HG03103 (cell line): ENCODE measurements around the gene FIBP.

Experiments
- ATAC-seq: cut with Tn5 transposase; IDR thresholded peaks from one replicate; pipeline ENCODE4 v1.9.1; 2021; ENCODE audit warnings: low read depth; ENCODE audit not compliant: unreplicated experiment

The FIBP gene

DNA sequence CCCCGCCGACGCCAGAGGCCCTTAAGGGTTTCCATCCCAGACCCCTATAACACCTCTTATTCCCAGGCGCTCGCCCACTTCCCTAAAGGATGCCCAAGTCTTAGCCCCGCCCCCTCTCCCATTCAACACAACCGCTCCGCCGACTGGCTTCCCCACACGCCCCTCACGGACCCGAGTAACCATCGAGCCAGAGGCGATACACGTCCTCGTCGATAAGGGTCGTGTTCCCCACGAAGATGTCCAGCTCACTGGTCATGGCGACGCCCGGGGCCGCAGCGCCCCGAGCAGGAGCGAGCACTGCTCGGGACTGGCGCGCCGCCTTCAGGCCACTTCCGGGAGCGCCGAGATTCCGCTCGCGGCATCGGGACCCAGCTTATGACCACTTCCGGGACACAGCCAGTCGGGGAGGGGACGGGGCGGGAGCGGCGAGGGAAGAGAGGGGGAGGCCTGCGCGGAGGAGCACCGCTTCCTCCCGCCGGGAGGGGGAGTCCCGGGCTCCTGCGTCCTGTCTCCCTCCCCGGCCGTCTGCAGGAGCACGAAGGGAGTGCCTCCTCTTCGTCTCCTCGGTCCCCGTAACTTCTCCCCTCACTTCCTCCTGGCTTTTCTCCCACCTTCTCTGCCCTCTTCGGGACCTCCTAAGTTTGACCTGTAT lies at the start of gene FIBP:
Gene FIBP, minus strand, starts transcription at position 309 of the 652 bp plus-strand sequence. Its CDS starts 53 bp downstream, at position 256.
- peak; percentile 43 for ATAC-seq

DNA sequence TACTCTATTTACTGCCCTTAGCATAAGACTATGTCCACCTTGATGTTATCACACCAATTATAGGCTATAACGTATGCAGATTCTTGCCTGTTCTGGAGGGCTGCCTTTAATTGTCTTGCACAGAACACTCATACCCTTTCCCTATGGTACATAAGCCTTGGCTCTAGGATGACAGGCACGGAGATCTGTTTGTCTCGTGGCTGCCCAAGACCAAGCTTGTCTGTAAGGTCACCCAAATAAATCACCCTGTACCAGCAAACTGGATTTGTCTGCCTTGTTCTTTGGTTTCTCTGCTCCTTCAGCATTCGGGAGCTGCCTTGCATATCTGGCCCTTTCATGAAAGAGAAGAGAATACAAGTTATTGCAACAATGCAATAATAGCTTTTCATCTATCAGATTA lies 49.5 kb upstream of the FIBP start:
- ATAC-seq, result no peak

DNA sequence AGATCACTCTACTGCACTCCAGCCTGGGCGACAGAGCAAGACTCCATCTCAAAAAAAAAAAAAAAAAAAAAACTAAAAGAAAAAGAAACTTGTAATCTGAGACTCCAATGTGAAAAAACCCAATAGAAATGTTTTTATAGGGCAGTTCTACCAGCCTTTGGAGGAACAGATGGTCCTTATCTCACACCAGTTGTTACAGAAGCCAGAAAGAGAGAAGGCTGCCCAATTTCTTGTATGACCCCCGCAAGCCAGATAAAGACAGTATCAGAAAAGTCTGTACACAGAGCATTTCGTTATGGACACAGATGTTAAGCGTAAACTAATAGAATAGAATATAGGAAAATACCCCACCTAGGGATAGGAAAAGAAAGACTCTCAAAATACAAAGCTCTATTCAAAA lies 45.7 kb upstream of the FIBP start:
- no peak for ATAC-seq

DNA sequence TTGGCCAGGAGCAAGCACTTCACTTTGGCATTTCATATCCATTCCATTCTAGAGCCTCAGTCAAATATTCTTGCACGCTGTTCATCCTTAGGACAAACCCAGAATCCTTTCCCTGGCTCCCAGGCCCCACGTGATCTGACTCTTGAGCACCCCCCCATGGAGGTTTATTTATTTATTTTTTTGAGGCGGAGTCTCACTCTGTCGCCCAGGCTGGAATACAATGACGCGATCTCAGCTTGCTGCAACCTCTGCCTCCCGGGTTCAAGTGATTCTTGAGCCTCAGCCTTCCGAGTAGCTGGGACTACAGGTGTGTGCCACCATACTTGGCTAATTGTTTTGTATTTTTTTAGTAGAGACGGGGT lies 44.3 kb upstream of the FIBP start:
- ATAC-seq, result no peak

- no peak for ATAC-seq
These were observed 43.7 kb upstream of the FIBP start for GRCh38 chr11:65931773-65932557.

DNA sequence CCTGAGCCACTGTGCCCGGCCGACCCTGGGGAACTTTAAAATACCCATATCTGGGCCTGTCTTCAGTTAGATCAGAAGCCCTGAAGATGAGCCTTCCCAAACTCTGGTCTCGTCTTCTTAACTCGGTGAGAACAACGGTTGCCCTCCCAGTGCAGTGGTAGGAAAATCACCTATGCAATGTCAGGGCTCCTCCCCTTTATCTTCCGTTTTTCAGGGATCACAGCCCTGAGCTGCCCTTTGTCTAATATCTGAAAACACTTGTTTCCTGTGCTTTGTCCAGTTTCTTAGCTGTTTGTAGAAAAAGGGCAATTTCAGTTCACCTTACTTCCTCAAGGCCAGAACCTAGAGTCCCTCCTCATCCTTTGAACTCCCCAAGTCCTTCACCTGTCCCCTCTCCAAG lies 40.4 kb upstream of the FIBP start:
- ATAC-seq, result no peak

DNA sequence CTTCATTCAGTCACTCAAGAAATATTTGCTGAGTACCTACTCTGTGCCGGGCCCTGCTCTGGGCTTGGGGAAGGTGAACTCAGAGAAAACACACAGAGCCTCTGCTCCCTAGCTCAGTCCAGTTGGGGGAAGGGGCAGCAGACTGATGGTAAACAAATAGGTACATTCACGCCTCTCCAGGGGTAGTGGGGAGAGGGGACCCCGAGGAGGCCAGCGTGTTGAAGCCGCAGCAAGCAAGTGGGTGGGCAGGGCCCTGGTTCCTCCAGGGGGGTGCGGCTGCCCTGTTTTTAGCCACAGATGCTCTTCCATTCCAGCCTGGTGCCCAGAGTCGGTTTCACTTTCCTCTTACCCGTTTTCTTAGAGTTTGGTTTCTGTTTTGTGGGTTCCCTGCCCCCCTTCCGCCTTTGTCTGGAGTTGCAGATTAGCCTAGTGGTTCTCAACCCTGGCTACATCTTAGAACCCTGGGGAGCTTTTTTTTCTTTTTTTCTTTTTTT lies 39.7 kb upstream of the FIBP start:
- ATAC-seq, result no peak

DNA sequence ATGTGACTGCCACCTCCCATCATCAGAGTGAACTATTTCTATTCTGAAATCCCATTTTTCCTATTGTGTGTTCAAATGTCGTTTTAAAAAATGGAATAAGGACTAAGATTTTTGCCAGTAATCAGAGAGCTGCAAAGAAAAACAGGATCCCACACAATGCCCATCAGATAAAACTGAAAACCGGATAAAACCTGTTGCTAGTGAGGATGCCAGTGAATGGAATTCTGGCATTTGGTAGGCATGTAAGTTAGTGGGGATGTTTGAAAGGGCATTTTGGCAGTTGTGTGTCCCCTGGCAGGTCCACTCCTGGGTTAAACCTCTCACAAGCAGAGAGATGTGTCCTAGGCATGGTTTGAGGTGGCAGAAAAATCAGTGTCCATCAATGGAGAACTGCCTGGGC lies 37.1 kb upstream of the FIBP start:
- no peak for ATAC-seq

- ATAC-seq, result no peak
These were observed 34.3 kb upstream of the FIBP start for GRCh38 chr11:65922565-65922964.

DNA sequence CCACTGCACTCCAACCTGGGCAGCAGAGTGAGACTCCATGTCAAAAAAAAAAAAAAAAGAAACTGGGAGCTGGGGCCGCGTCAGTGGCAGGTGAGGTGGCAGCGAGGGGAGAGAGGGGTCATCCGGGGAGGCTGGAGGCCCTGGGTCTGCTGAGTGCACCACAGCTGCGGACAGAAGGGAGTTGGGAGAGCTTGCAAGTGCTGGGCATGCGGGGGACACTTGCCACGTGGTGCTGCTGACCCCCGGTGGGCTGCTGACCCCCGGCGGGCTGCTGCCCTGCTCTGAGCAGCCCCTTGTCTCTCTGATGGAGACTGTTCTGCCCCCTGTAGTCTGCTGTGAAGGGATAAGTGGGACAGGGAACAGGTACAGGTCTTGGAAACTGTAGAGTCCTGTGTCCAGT lies 33.6 kb upstream of the FIBP start:
- no peak for ATAC-seq

- no peak for ATAC-seq
These were observed 32.8 kb upstream of the FIBP start for GRCh38 chr11:65921033-65921555.

DNA sequence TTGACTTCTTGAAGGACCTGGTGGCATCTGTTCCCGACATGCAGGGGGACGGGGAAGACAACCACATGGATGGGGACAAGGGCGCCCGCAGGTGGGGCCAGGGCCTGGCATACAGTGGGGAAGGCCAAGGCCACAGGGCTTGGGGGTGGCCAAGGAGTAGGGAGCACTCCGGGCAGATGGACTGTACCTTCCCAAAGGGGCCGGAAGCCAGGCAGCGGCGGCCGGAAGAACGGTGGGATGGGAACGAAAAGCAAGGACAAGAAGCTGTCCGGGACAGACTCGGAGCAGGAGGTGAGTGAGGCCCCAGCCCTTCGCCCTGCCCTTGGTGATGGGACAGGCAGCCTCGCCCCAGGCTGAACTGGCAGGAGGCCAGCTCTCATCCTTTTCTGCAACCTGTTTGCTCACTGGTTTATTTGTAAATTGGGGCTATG lies 32.1 kb upstream of the FIBP start:
- ATAC-seq, result no peak

DNA sequence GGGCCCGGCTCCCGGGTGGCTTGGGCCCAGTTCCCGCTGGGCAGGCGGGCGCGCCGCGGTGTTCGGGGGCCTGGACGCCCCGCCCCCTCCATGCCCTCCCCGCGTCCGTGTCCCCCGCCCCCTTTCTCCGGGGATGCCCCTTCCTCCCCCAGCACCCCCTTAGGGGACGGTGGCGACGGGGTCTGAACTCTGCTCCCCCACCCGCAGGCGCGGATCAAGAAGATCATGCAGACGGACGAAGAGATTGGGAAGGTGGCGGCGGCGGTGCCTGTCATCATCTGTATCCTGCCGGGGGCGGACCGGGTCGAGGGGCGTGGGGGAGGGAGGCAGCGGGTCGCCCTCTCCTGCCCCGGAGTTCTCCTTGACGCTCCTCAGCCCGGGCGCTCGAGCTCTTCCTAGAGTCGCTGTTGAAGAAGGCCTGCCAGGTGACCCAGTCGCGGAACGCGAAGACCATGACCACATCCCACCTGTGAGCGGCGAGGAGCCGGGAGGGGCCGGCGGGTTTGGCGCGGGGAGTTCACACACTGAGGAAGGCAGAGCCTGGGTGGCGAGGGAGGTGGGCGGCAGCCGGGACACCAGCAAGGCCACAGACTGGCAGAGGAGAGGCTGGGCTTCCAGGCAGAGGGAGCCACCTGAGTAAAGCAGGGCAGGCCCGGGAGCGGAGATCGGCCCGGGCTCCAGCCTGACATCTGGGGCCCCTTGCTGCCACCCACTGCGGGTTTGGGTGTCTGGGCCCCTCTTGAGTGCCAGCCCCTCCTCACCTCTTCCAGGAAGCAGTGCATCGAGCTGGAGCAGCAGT lies 31.5 kb upstream of the FIBP start:
- peak; percentile 23 for ATAC-seq

- peak; percentile 80 for ATAC-seq
These were observed 30.9 kb upstream of the FIBP start, which contains the start of gene DRAP1 for GRCh38 chr11:65919141-65919572. Gene DRAP1, plus strand, starts transcription at chr11:65919426. Its CDS starts 76 bp downstream, at chr11:65919502.

DNA sequence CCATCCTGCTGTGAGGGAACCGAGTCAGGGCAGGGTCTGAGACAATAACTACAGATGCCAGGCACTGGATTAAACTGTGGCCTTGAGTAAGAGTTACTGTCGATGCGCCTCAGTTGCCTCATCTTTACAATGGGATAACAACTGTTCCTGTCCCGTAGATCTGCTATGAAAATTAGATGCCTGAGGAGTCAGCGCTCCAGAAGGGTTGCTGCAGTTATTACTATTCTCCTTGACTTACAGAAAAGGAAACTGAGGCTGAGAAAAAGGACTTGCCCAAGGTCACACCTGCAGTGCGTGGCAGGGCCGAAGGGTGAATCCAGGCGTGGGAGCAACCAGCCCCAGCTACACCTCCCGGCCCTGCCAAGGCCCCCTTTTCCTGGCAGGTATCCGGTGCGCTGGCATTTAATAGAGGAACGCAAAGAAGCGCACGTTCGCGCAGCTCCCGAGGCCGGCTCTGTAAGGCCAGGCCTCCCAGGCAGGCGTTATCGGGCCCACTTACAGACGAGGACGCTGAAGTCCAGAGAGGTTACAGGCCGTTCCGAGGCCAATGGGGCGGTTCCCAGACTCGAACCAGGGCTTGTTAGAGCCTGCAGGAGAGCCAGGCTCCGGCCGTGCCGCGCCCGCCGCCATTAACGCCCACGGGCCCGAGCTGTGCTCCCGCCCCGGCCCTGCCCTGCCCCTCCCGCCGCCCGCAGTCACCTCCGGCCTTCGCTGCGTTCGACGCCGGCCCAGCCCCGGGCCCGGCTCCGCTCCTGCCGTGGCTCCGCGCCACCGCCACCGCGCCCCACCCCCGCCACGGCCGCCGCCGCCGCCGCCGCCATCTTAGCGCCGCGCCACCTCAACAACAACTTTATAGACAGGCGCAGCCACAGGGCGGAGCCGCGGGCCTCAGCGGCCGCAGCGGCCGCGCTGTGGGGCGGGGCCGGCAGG lies 30.2 kb upstream of the FIBP start, which contains the start of gene C11orf68:
Gene C11orf68, minus strand, starts transcription at position 852 of the 930 bp plus-strand sequence. Its CDS starts 31 bp downstream, at position 821.
- ATAC-seq, result peak; percentile 51

DNA sequence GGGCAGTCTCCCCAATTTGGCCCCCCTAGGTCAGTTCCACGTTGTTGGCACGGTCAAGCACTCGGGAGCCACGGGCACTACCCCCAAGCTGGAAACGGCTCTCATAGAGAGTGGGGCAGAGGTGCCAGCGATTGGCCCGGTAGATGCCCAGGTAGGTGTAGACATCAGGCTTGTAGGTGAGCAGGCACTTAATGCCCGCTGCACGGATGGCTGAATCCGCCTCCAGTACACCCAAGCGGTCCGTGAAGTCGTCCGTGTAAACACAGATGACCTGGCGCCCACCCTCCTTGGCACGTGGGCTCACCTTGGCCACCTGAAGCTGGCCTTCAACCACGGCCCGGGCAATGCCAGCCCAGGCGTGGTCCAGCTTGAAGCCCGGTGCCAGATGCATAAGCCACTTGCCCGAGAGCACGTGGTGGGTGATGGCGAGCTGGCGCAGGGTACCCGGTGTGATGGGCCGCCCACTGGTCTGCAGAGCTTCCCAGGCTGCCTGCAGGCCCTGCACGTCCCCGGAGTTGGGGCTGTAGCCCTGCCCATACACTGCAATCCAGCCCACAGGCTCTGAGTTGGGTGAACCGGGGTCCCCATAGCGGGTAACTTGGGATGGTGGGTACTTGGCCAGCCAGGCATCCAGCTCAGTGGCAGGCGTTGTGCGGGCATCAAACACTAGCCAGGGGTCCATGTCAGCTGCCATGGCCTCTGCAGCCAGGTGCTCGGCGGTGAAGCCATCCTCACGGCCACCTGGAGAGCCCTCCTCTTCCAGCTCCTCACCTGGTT lies 29.4 kb upstream of the FIBP start:
- ATAC-seq, result no peak

GRCh38 chr11:65917077-65917433 lies 28.8 kb upstream of the FIBP start:
- ATAC-seq, result no peak

- ATAC-seq, result no peak
These were observed 28.1 kb upstream of the FIBP start for GRCh38 chr11:65916391-65916790.

GRCh38 chr11:65915821-65916251 lies 27.6 kb upstream of the FIBP start:
- ATAC-seq, result no peak
